Hepatocyte (in vitro differentiated cells): ENCODE results near the gene PLA2G4E.

Experiments
- CTCF ChIP-seq: fragments of 200-600 bp; sonication (generic); IDR thresholded peaks from 2 replicates; pipeline ENCODE4 v1.5.1; 2016; ENCODE audit warnings: antibody characterized with exemption, mild to moderate bottlenecking; ENCODE audit not compliant: poor library complexity
- EZH2 ChIP-seq: fragments of 200-600 bp; sonication (generic); IDR thresholded peaks from 2 replicates; pipeline ENCODE4 v1.6.1; 2016; ENCODE audit warnings: antibody characterized with exemption, mild to moderate bottlenecking, borderline replicate concordance

- TF ChIP-seq EZH2, result no peak
- no peak for TF ChIP-seq CTCF
Measured at GRCh38 chr15:41934843-41935242, 86.0 kb downstream of the PLA2G4E start.
